ENCODE data around the gene TMEM52B. TPM values are rescaled to one million over a fixed set of nuclear protein-coding genes. Genes with fewer than 3 reads are reported as not detected.

Gene TMEM52B
- total RNA-seq (ENCODE audit: low replicate concordance), result not detected in 2 replicates

DNA sequence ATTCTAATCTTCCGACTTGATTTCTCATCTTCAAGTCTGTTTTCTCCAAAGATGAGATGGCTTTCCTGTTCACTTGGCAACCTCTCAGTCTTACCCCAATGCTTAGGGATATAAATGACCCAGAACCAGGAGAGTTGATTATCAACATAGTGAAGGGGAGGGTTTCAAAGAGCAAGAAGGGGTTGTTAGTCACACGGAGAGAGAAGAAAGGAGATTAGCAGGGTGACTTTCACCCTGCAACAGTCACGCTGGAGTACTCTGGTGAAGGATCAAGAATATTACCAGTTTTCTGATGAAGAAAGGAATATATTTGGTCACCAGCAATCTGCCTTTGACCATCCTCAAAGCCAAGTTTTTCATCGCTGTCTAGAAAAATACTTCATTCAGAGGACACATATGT, at the start of gene TMEM52B:
Gene TMEM52B (plus strand): TSS at position 212 of the 400 bp plus-strand sequence. CDS start 543 bp downstream, outside the sequence.

DNA sequence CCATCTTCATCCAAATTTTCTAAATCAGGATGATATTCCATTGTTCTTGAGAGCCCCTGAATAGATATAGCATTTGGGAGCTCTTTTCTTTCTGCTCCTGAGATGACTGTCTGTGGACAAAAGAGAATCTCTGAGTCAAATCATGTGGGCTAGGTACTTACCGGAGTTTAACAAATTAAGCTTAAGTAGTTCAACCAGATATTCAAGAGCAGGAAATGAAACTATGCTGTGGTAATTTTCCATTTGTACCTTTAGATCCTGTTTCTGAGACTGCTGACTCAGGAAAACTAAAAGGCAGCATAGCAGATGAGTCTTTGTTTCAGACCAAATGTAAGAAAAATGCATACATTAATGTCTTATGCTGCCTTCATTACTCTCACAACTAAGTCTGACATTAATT, 48.8 kb upstream of the TMEM52B start, which contains the start of gene CLEC7A:
Gene CLEC7A (minus strand): TSS at position 158 of the 400 bp plus-strand sequence. CDS start 117 bp downstream, at position 41.

DNA sequence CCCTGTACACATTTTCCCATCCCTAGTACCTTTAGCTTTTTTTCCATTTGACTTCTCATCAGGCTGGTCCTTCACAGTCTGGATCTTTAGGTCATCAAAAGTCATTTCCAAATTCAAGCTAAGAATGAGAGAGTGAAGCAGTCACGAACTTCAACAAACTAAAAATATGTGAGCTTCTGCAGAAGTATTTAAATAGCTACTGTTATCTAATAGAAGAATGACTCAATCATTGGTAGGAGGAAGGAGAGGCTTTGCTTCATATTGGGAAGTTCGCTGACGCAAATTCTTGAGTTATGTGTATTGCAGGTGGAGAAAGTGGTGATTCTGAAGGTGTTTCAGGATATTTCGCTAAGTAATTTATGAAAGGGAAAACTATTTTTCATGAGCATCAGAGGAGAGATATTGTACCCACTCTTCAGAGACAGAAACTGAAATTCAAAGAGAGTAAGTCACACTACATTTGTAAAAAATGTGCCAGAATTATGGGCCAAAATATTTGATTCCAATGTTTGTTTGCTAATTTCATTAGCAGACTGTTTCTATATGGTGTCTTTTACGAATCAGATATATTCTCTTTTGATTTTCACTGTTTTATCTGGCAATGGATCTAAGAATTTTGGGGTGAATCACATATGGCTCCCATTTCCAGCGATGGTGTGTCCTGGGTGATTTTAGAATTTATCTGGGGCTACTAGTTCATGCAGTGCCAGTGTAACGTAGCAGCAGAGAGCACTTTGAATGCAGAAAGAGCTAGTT, 6.7 kb upstream of the TMEM52B start, which contains the start of gene OLR1:
Gene OLR1 (minus strand): TSS at position 160 of the 756 bp plus-strand sequence. CDS start 55 bp downstream, at position 105.

DNA sequence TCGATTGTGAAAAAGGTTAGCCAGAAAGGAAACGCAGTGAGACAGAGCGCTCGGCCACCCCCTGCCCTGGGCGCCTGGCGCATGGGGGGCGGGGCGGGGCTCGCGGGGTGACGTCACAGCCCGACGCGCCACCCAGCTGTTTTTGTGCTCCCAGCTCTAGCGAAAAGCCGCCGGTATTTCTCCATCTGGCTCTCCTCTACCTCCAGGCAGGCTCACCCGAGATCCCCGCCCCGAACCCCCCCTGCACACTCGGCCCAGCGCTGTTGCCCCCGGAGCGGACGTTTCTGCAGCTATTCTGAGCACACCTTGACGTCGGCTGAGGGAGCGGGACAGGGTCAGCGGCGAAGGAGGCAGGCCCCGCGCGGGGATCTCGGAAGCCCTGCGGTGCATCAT, 33.9 kb downstream of the TMEM52B start, which contains the start of gene GABARAPL1:
Gene GABARAPL1 (plus strand): TSS at position 139 of the 393 bp plus-strand sequence. CDS start 253 bp downstream, at position 392.

Other genes starting within 250 kb of the TMEM52B start
- 5.6 TPM in 1 of 2 replicates, not detected in the other for gene CLEC2A, start 246.7 kb upstream of the TMEM52B start, total RNA-seq (ENCODE audit: low replicate concordance)
- gene CLEC12A, start 207.6 kb upstream of the TMEM52B start, total RNA-seq (ENCODE audit: low replicate concordance), result not detected in 2 replicates
- not detected in 2 replicates for gene CLEC1B, start 179.9 kb upstream of the TMEM52B start, total RNA-seq (ENCODE audit: low replicate concordance)
- gene CLEC12B, start 168.4 kb upstream of the TMEM52B start, total RNA-seq (ENCODE audit: low replicate concordance), result 0.15 TPM in 1 of 2 replicates, not detected in the other
- gene CLEC9A, start 148.3 kb upstream of the TMEM52B start, total RNA-seq (ENCODE audit: low replicate concordance), result not detected in 2 replicates
- 0.12 TPM in 1 of 2 replicates, not detected in the other for gene CLEC1A, start 80.0 kb upstream of the TMEM52B start, total RNA-seq (ENCODE audit: low replicate concordance)
- not detected in 2 replicates for gene CLEC7A, start 48.8 kb upstream of the TMEM52B start, total RNA-seq (ENCODE audit: low replicate concordance)
- gene OLR1, start 6.9 kb upstream of the TMEM52B start, total RNA-seq (ENCODE audit: low replicate concordance), result not detected in 2 replicates
- gene GABARAPL1, start 33.8 kb downstream of the TMEM52B start, total RNA-seq (ENCODE audit: low replicate concordance), result 44.0 and 72.3 TPM in 2 replicates
- under 0.01 TPM in 2 replicates for gene KLRD1, start 128.8 kb downstream of the TMEM52B start, total RNA-seq (ENCODE audit: low replicate concordance)
- gene KLRK1, start 211.0 kb downstream of the TMEM52B start, total RNA-seq (ENCODE audit: low replicate concordance), result not detected in 2 replicates
- gene KLRC4, start 230.7 kb downstream of the TMEM52B start, total RNA-seq (ENCODE audit: low replicate concordance), result not detected in 2 replicates
- not detected in 2 replicates for gene KLRC3, start 241.6 kb downstream of the TMEM52B start, total RNA-seq (ENCODE audit: low replicate concordance)